ENCODE measurements around the gene TFDP2.
"Not testable (repeated sequence)": the region's sequence is repeated elsewhere in the genome, so short reads cannot be mapped to it uniquely, and the experiment has no call there.

The TFDP2 gene

GRCh38 chr3:142124243-142124642 lies 25.1 kb downstream of the TFDP2 start:
- DNase-seq: no peak

- no peak for DNase-seq
Observed at GRCh38 chr3:142120707-142121106, 28.6 kb downstream of the TFDP2 start.

GRCh38 chr3:142118911-142119310 lies 30.4 kb downstream of the TFDP2 start:
- no peak for DNase-seq

GRCh38 chr3:142117056-142117851 lies 32.1 kb downstream of the TFDP2 start:
- no peak for DNase-seq

GRCh38 chr3:142115867-142116668 lies 33.3 kb downstream of the TFDP2 start:
- no peak for DNase-seq

- no peak for DNase-seq
Observed at GRCh38 chr3:142112601-142113000, 36.7 kb downstream of the TFDP2 start.

- no peak for DNase-seq
Observed at GRCh38 chr3:142106548-142106947, 42.8 kb downstream of the TFDP2 start.

GRCh38 chr3:142105991-142106390 lies 43.4 kb downstream of the TFDP2 start:
- DNase-seq: no peak

- no peak for DNase-seq
Observed at GRCh38 chr3:142104763-142105162, 44.6 kb downstream of the TFDP2 start.

- DNase-seq: peak in 1 of 5 experiments; percentile 56
Observed at GRCh38 chr3:142098964-142099363, 50.4 kb downstream of the TFDP2 start.

- no peak for DNase-seq
Observed at GRCh38 chr3:142097099-142097843, 52.1 kb downstream of the TFDP2 start.

GRCh38 chr3:142095841-142096240 lies 53.5 kb downstream of the TFDP2 start:
- peak in 1 of 5 experiments; percentile 41 for DNase-seq

GRCh38 chr3:142088925-142089324 lies 60.4 kb downstream of the TFDP2 start:
- not testable (repeated sequence) for DNase-seq

- no peak for DNase-seq
Observed at GRCh38 chr3:142088522-142088921, 60.8 kb downstream of the TFDP2 start.

GRCh38 chr3:142087676-142088075 lies 61.7 kb downstream of the TFDP2 start:
- no peak for DNase-seq

GRCh38 chr3:142086581-142087090 lies 62.7 kb downstream of the TFDP2 start:
- DNase-seq: no peak

GRCh38 chr3:142081178-142081577 lies 68.2 kb downstream of the TFDP2 start:
- DNase-seq: no peak

GRCh38 chr3:142077859-142078500 lies 71.4 kb downstream of the TFDP2 start:
- no peak for DNase-seq

GRCh38 chr3:142077155-142077858 lies 72.0 kb downstream of the TFDP2 start:
- no peak for DNase-seq

- DNase-seq: not testable (repeated sequence)
Observed at GRCh38 chr3:142075656-142076055, 73.7 kb downstream of the TFDP2 start.

- DNase-seq: no peak
Observed at GRCh38 chr3:142072816-142073215, 76.5 kb downstream of the TFDP2 start.

GRCh38 chr3:142065932-142066331 lies 83.4 kb downstream of the TFDP2 start:
- no peak for DNase-seq

Measured in T-helper 2 cell (primary cell).